HG03139 (cell line): Measurements from ENCODE around the gene ZRANB1.

Experiments
- ATAC-seq: cut with Tn5 transposase; IDR thresholded peaks from one replicate; pipeline ENCODE4 v1.9.1; 2021; ENCODE audit not compliant: unreplicated experiment

Gene ZRANB1

GRCh38 chr10:124918906-124919305, 23.0 kb upstream of the ZRANB1 start:
- no peak for ATAC-seq

- ATAC-seq = no peak
Measured at GRCh38 chr10:124921261-124921660, 20.7 kb upstream of the ZRANB1 start.

- ATAC-seq = no peak
Measured at GRCh38 chr10:124923684-124924083, 18.2 kb upstream of the ZRANB1 start.

GRCh38 chr10:124926548-124926947, 15.4 kb upstream of the ZRANB1 start:
- ATAC-seq = no peak

GRCh38 chr10:124928087-124928486, 13.8 kb upstream of the ZRANB1 start:
- no peak for ATAC-seq

- ATAC-seq = no peak
Measured at GRCh38 chr10:124928545-124928944, 13.4 kb upstream of the ZRANB1 start.

- no peak for ATAC-seq
Measured at GRCh38 chr10:124935946-124936345, 6.0 kb upstream of the ZRANB1 start.

GRCh38 chr10:124936813-124937212, 5.1 kb upstream of the ZRANB1 start:
- ATAC-seq = no peak

GRCh38 chr10:124939290-124939689, 2.6 kb upstream of the ZRANB1 start:
- no peak for ATAC-seq

GRCh38 chr10:124942317-124943169, 620 bp downstream of the ZRANB1 start:
- no peak for ATAC-seq

GRCh38 chr10:124943301-124944092, 1.6 kb downstream of the ZRANB1 start:
- no peak for ATAC-seq

- ATAC-seq = no peak
Measured at GRCh38 chr10:124944982-124945381, 3.1 kb downstream of the ZRANB1 start.

- no peak for ATAC-seq
Measured at GRCh38 chr10:124946945-124947344, 5.0 kb downstream of the ZRANB1 start.

- ATAC-seq = no peak
Measured at GRCh38 chr10:124949543-124949942, 7.6 kb downstream of the ZRANB1 start.

- ATAC-seq = no peak
Measured at GRCh38 chr10:124952123-124952522, 10.2 kb downstream of the ZRANB1 start.

GRCh38 chr10:124953421-124953820, 11.5 kb downstream of the ZRANB1 start:
- ATAC-seq = no peak

GRCh38 chr10:124955243-124955642, 13.3 kb downstream of the ZRANB1 start:
- ATAC-seq = no peak

GRCh38 chr10:124955868-124956267, 13.9 kb downstream of the ZRANB1 start:
- ATAC-seq = no peak

- no peak for ATAC-seq
Measured at GRCh38 chr10:124956764-124957163, 14.8 kb downstream of the ZRANB1 start.

GRCh38 chr10:124957404-124957947, 15.6 kb downstream of the ZRANB1 start:
- no peak for ATAC-seq

GRCh38 chr10:124959564-124959963, 17.6 kb downstream of the ZRANB1 start:
- ATAC-seq = no peak

- no peak for ATAC-seq
Measured at GRCh38 chr10:124961248-124961570, 19.3 kb downstream of the ZRANB1 start.
